NCI-H82 treated with DMSO at 0.1 percent for 48 hours (cell line): ENCODE measurements around the gene DISC1.

Experiments
- DNase-seq: peaks from one replicate; lab custom pipeline; 2025; ENCODE audit not compliant: unreplicated experiment; lab: John Stamatoyannopoulos, UW

DISC1 gene

DNA sequence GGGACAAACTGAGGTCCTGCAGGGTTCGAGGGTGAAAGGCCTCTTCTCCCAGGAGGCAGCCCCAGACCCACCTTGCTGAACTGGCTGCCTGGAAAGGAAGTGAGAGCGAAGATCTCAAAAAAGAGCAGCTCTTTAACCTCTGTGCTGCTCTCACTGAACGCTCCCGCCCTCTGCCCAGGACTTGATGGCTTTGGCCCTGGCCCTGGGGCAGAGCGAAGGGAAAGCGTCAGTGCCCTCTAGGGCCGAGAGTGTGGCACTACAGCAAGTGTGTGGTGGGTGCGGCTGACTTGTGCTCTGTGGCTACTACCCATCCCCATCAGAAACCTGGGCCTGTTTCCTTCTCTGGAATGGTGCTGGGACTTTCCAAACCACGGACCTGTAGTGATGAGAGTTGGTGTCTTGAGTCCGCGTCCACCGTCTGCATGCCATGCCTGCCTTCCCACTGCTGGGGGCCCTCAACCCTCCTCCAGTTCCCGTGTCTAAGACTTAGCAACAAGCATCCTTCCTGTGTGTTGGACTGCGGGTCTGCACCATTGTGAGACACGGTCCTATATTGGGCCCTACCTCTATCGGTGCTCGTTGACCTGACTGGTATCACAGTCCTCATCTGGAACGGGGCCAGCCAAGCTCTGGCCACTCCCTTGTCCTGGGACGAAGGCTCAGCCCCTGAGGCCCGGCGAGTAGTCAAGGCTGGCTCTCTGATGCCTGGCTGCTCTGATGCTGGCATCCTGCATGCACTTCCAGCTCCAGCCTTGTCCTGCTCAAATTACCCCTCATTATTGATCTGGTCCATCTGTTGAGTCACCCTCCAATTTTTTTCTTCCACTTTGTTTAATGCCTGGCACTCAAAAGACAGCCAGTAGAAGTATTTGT, 180.3 kb downstream of the DISC1 start:
- no peak for DNase-seq

GRCh38 chr1:231807541-231807940, 181.0 kb downstream of the DISC1 start:
- DNase-seq = no peak

GRCh38 chr1:231808116-231808515, 181.5 kb downstream of the DISC1 start:
- no peak for DNase-seq

GRCh38 chr1:231808990-231809389, 182.4 kb downstream of the DISC1 start:
- DNase-seq = no peak

DNA sequence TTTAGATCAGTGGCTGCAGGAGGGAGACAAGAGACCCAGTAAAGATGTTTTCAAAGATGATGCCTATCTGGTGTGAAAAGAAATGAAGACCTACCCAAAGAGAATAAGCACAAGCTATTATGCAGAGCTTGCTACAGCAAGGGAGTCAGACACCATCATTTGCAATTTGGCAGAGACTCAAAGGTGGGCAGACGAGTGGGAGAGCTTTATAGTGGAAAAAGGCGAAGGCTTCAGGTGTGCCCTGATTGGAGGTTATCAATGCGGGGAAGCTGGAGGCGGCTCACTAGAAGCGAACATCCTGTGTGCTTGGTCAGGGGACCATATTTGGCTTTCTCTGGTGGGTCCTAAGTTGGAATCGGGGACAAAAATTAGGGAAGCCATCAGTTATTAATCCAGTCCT, 183.8 kb downstream of the DISC1 start:
- no peak for DNase-seq

DNA sequence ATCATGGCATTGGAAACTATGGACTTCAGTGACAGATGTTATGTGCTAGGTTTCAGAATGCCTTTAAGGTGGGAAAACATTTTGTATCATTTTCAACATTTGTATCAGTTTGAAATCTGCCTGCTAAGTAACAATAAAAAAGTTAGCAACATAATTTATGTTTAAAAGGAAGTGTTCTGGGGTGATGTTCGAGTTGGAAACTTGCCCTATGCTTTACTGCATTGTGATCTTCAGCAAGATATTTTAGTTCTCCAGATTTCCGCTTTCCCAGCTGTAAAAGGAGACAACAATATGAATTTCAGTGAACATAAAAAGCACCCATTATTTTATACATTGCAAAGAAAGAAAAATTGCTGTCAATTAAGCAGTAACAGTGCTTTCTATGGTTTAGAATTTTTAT, 187.4 kb downstream of the DISC1 start:
- no peak for DNase-seq

- no peak for DNase-seq
Observed at GRCh38 chr1:231814521-231814920, 187.9 kb downstream of the DISC1 start.

DNA sequence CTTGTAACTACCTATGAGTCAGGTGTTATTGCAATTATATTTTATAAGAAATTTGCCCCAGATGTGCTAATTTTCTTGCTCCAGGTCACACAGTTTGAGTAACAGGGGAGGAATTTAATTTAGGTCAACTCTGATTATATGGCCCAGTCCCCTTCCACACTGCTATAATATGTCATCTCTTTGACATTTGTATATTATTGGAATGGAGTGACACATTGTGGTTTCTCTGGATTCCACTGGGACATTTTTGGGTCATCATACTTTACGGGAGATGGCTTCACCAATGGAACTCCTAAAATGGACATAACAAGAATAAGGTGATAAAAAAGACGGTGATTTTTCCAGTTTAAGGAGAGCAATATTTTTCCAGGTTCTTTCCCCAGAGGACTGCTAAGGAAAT, 191.2 kb downstream of the DISC1 start:
- no peak for DNase-seq

- no peak for DNase-seq
Observed at GRCh38 chr1:231818337-231818736, 191.7 kb downstream of the DISC1 start.

- DNase-seq = no peak
Observed at GRCh38 chr1:231821281-231821680, 194.7 kb downstream of the DISC1 start.

GRCh38 chr1:231822041-231822440, 195.5 kb downstream of the DISC1 start:
- DNase-seq = no peak

DNA sequence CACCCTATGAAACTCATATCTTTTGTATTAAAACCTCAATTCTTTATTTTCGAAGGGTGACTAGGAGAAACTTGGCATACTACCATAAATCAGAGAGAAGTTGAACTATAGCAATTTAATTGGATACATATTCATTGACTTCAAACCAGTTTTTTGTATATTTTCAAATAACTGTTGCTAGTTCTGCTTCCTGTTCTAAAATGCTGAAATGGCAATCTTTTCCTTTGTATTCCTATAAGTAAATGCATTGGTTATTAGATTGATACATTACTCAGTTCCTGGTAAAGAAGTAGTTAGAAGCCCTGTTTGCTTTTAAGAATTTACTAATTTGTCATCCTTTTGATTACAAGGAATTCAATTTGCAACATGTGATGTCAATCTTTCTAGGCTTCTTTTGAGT, 200.0 kb downstream of the DISC1 start:
- DNase-seq = no peak

DNA sequence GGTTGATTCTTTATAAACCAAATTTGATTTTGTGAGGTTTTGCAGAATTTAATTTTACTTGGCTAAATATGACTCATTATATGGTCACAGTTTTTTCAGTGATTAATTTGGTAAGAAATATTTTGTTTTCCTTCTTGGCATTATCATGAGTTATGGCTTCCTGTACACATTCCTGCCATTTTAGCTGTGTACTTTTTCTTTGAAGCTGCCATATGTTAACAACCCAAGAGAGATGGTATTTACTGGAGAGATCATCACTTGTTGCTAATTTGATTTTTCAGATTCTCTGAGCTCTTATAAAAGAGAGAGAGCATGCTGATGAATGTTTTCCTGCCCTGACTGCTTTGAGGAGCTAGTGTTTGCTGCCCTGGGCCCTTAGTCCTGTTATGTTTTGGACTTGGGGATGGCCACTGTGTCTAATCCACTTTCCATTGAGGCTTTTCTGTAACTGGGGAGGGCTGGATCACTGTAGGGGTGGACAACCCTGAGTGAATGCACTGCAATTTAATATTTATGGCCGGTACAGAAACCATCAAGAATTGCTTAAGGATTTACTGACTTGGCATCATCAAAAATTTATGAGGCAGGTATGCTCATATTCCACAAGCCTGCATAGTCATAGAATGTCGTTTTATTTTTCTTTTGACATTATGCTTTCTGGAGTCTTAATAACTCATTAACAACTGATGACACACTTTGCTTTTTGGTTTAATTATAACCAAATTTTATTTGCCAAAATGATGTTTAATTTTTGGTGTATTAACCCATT, 200.9 kb downstream of the DISC1 start:
- DNase-seq = no peak

GRCh38 chr1:231828182-231828920, 201.8 kb downstream of the DISC1 start:
- DNase-seq = no peak

DNA sequence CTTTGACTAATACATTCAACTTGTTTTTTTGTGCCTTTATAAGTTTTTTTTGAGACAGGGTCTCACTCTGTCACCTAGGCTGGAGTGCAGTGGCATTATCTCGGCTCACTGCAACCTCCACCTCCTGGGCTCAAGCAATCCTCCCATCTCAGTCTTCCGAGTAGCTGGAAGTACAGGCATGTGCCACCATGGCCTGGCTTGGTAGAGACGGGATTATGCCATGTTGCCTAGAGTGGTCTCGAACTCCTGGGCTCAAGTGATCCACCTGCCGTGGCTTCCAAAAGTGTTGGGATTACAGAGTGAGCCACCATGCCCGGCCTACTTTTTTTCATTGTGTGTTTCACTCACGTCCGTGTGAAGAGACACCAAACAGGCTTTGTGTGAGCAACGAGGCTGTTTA, 202.7 kb downstream of the DISC1 start:
- DNase-seq = no peak

DNA sequence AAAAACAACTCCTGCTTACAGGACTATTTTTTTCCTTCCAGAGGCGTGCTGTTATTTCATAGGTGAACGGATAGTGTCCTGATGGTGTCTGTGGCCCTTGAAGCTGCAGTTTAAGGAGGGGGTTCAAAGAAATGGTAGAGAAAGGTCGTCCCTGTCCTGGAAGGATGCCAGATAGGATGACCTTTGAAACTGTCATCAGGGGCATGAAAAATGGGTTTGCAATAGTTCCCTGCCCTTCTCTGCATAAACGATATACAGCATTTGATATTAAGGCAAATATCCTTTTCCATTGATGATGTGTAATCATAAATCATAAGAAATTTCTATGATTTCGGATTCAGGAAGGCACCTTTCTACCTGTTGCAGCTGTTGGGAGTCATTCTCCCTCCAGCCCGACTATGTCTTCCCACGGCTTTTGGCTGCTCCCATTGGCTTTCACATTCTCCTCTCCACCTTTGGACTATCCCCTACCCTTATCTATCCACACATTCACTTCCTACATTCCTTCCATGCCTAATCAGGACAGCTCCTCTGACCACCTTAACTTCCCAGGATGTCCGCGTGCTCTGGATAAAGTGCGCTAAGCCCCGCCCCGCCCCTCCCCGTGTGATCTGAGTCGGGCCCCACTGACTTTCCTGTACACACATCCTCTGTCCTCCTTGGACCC, 209.8 kb downstream of the DISC1 start:
- no peak for DNase-seq

DNA sequence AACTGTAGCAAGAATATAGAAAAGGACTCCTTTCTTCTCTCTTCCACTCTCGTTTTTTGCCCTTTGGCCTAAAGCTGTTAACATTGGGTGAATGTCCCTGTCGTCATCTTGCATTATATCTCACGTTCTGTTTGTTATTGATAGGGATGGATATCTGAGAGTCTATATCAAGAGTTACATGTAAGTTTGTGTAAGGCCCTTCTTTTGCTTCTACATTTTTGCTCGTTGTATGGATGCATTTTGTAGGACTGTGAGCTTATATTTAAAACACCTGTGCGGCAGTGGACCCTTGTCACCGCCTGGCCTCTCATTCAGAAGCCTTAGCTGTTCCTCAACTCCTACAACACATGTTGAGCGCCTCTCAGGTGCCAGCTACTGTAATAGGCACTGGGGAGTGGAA, 211.9 kb downstream of the DISC1 start:
- no peak for DNase-seq

GRCh38 chr1:231839999-231840398, 213.4 kb downstream of the DISC1 start:
- DNase-seq = no peak

DNA sequence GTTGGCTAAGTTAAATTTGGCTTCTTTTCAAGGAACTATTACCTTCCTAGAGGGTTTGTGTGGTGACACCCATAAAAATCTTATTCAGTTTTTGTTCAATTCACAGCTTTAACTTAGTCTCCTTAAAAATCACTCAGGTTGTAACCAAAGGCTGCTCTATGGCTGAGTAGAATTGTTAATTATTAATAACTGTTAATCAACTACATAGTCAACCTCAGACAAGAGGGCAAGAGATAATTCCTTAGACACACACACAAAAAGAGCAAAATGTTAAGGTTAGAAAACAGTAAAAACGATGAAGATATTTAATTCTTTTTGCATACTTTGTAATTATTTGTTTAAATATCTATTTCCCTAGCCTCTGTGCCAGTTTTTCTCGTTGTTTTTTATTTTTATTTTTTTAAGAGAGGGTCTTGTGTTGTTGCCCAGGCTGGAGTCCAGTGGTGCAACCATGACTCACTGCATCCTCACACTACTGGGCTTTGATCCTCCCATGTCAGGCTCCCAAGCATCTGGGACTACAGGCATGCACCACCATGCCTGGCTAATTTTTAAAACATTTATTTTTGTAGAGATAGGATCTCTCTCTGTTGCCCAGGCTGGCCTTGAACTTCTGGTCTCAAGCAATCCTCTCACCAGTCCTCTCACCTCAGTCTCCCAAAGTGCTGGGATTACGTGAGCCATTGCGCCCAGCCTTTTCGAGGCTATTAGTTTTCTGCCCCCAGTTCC, 215.2 kb downstream of the DISC1 start:
- DNase-seq = no peak

DNA sequence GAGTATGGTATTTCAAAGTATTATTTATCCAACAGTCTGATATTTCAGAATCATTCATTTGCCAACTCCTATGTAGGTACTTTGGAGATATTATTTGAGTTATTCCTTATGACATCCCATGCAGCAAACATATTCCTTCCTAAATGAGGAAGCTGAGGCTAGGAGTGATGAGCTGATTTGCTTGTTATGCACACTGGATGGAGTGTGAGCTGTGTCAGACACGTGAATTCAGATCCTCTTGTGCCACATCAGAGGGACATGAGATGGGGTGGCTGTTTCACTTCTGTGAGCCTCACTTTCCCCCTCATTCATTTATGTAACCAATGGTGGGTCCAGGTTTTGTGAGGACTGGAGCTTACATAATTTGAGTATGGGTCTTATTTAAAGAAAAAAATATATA, 215.9 kb downstream of the DISC1 start:
- no peak for DNase-seq
